K562 (cell line): ENCODE data around the gene PPIL1. TPM values are rescaled to one million over a fixed set of nuclear protein-coding genes. Genes with fewer than 3 reads are reported as not detected.

ENCODE experiments used
- CCAR2 ChIP-seq: fragments of 200-400 bp; formaldehyde crosslinking; IDR thresholded peaks from 2 replicates; pipeline ENCODE4 v1.6.1; 2017; ENCODE audit warnings: mild to moderate bottlenecking, low read depth, low read length
- CEBPG ChIP-seq, 3 experiments: fragments of 200-800 bp in 1 of 3; sonication (Bioruptor generic) in 1 of 3; sonication (generic) in 1 of 3; formaldehyde crosslinking in 1 of 3; IDR thresholded peaks in 2 of 3; conservative IDR thresholded peaks in 1 of 3; 2 replicates each; pipeline versions ENCODE4 v1.6.1 to v1.8.0; 2016 to 2022; ENCODE audit warnings: missing compliant biosample characterization in 2 of 3, missing genetic modification characterization in 2 of 3, mild to moderate bottlenecking in 1 of 3, missing genetic modification reagents in 1 of 3
- KLF13 ChIP-seq: fragments of 450-650 bp; IDR thresholded peaks from 2 replicates; pipeline ENCODE4 v1.6.1; 2016; ENCODE audit warnings: missing genetic modification characterization, low read depth, mild to moderate bottlenecking, missing compliant biosample characterization, moderate library complexity, borderline replicate concordance
- LCOR ChIP-seq: sonication (generic); formaldehyde crosslinking; IDR thresholded peaks from 2 replicates; pipeline ENCODE4 v1.8.0; 2022; ENCODE audit warnings: mild to moderate bottlenecking, missing genetic modification reagents
- MBD2 ChIP-seq: sonication (generic); IDR thresholded peaks from 2 replicates; pipeline ENCODE4 v1.6.1; 2016; ENCODE audit warnings: low read depth, borderline replicate concordance
- NFE2L1 ChIP-seq: fragments of 450-650 bp; IDR thresholded peaks from 2 replicates; pipeline ENCODE4 v1.6.1; 2016; ENCODE audit warnings: missing genetic modification characterization, low read depth, mild to moderate bottlenecking, missing compliant biosample characterization, moderate library complexity, borderline replicate concordance
- NR2C1 ChIP-seq, 2 experiments: fragments of 450-650 bp; IDR thresholded peaks; 2 replicates each; pipeline ENCODE4 v1.6.1; 2017; ENCODE audit warnings: mild to moderate bottlenecking in 2 of 2, antibody characterized with exemption in 1 of 2, inconsistent platforms in 1 of 2, missing compliant biosample characterization in 1 of 2, missing genetic modification characterization in 1 of 2
- OTX1 ChIP-seq: fragments of 450-650 bp; formaldehyde crosslinking; IDR thresholded peaks from 2 replicates; pipeline ENCODE4 v1.4.0; 2022; ENCODE audit warnings: mild to moderate bottlenecking
- POLR2G ChIP-seq: fragments of 200-400 bp; formaldehyde crosslinking; IDR thresholded peaks from 2 replicates; pipeline ENCODE4 v1.6.1; 2017; ENCODE audit warnings: low read depth, mild to moderate bottlenecking, antibody characterized with exemption, low read length, moderate library complexity
- PPARD ChIP-seq: fragments of 250-450 bp; sonication (Bioruptor Pico); IDR thresholded peaks from 2 replicates; pipeline ENCODE4 v1.8.0; 2022; ENCODE audit warnings: inconsistent platforms, mild to moderate bottlenecking, moderate library complexity
- RAD51 ChIP-seq: fragments of 450-650 bp; IDR thresholded peaks from 2 replicates; pipeline ENCODE4 v1.7.1; 2016; ENCODE audit warnings: low read depth, mild to moderate bottlenecking, borderline replicate concordance
- ZBTB17 ChIP-seq: fragments of 450-650 bp; formaldehyde crosslinking; IDR thresholded peaks from 2 replicates; pipeline ENCODE4 v1.4.0; 2020; ENCODE audit warnings: mild to moderate bottlenecking
- ZNF239 ChIP-seq: fragments of 250-450 bp; sonication (Bioruptor Pico); IDR thresholded peaks from 2 replicates; pipeline ENCODE4 v1.4.0; 2020; ENCODE audit warnings: mild to moderate bottlenecking
- ZNF408 ChIP-seq: fragments of 250-450 bp; sonication (Bioruptor Pico); IDR thresholded peaks from 2 replicates; pipeline ENCODE4 v1.4.0; 2020; ENCODE audit warnings: low read depth, mild to moderate bottlenecking, moderate library complexity
- ZNF77 ChIP-seq: fragments of 250-450 bp; sonication (Bioruptor Pico); IDR thresholded peaks from 2 replicates; pipeline ENCODE4 v1.5.0; 2020
- polyA plus RNA-seq, 8 experiments: library from polyadenylated mRNA; depleted of rRNA in 4 of 8; stranded (reverse) in 5 of 8; unstranded in 3 of 8; fragments of >200 nt; fragmentation: Nextera tagmentation in 2 of 8; fragmentation: Illumina TruSeq in 1 of 8; extraction: Ambion mirVana in 2 of 8; extraction: Trizol in 1 of 8; gene quantifications; 2 replicates each; pipeline versions ENCODE4 v1.2.1 to v1.2.3, GENCODE V29; 2011 to 2014; ENCODE audit warnings: inconsistent platforms in 1 of 8, missing spikeins in 1 of 8
- total RNA-seq, 7 experiments: library from RNA; depleted of rRNA in 6 of 7; stranded (reverse); fragments of >200 nt in 6 of 7; fragmentation: Illumina TruSeq in 2 of 7; extraction: Trizol in 2 of 7; gene quantifications; 2 replicates each; pipeline versions ENCODE4 v1.2.1 to v1.2.3, GENCODE V29; 2011 to 2021; ENCODE audit warnings: low replicate concordance in 1 of 7
- TF ChIP-seq, protein P1 (sequence below): fragments of 250-450 bp; sonication (Bioruptor Pico); IDR thresholded peaks from 2 replicates; pipeline ENCODE4 v1.8.0; 2021; ENCODE audit warnings: mild to moderate bottlenecking, moderate library complexity
- TF ChIP-seq, protein P2 (sequence below): fragments of 450-650 bp; IDR thresholded peaks from 2 replicates; pipeline ENCODE4 v1.6.1; 2016; ENCODE audit warnings: antibody characterized with exemption

PPIL1 gene
- total and polyA plus RNA-seq, 9 of the 15 experiments (the other 6 are each of a cell fraction or from before 2014, with no cell fraction given): 65.8 to 205 (median 130) TPM

DNA sequence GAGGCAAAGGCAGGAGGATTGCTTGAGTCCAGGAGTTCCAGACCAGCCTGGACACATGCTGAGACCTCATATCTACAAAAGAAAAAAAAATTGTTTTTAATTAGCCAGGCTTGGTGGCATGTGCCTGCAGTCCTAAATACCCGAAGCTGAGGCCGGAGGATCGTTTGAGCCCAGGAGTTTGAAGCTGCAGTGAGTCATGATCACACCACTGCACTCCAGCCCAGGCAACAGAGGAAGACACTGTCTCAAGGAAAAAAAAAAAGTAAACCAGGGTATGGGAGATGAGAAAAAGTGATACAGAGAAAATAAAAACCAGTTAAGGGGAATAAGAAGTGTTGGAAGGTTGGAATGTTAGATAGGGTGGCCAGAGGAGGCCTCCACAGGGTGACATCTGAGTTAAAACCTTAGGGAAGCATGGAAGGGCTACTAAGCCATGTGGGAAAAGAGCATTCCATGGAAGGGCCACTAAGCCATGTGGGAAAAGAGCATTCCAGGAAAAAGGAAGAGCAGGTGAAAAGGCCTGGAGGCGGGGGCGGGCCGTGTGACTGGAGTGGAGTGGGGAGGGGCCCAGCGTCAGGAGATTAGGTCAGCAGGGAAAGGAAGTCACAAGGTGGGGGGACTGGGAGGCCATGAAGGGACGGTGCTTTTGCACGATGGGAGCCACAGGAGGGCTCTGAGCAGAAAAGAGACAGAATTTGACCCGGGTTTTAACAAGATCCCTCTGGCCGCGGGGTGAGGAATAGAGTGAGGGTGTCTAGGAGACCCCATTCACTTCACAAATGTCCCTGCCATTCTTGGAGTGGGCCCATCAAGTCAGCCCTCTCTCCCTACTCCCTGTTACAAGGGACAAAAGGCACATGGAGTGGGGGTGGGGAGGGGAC is 53.7 kb downstream of the PPIL1 start (continued):
- TF ChIP-seq KLF13 (tag) (no peak), POLR2G (no peak), PPARD (CRISPR knock-in tag) (no peak), RAD51 (peak; percentile 29; the same call in 1 of the 2 replicates), MBD2 (no peak), ZBTB17 (CRISPR knock-in tag) (no peak), NR2C1 (IDR thresholded peaks at IDR 0.05) (no peak; the same call in 1 of the 2 replicates), NR2C1 (tag; IDR thresholded peaks at IDR 0.05) (0 out of 2 replicates have a peak, but pooled peaks have one; percentile 50), CCAR2 (no peak), CEBPG (CRISPR knock-in tag; IDR thresholded peaks at IDR 0.05) (no peak), CEBPG (tag; conservative IDR thresholded peaks at IDR 0.05 in 1 of 2, IDR thresholded peaks at IDR 0.05 in 1 of 2) (no peak), NFE2L1 (tag) (no peak), ZNF408 (CRISPR knock-in tag) (no peak), OTX1 (no peak), ZNF239 (CRISPR knock-in tag) (no peak), ZNF77 (CRISPR knock-in tag) (no peak), LCOR (CRISPR knock-in tag) (no peak; the same call in 1 of the 2 replicates)
- TF ChIP-seq, protein P1, sequence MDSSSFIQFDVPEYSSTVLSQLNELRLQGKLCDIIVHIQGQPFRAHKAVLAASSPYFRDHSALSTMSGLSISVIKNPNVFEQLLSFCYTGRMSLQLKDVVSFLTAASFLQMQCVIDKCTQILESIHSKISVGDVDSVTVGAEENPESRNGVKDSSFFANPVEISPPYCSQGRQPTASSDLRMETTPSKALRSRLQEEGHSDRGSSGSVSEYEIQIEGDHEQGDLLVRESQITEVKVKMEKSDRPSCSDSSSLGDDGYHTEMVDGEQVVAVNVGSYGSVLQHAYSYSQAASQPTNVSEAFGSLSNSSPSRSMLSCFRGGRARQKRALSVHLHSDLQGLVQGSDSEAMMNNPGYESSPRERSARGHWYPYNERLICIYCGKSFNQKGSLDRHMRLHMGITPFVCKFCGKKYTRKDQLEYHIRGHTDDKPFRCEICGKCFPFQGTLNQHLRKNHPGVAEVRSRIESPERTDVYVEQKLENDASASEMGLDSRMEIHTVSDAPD (CRISPR knock-in tag): 0 out of 2 replicates have a peak, but pooled peaks have one; percentile 49
- TF ChIP-seq, protein P2, sequence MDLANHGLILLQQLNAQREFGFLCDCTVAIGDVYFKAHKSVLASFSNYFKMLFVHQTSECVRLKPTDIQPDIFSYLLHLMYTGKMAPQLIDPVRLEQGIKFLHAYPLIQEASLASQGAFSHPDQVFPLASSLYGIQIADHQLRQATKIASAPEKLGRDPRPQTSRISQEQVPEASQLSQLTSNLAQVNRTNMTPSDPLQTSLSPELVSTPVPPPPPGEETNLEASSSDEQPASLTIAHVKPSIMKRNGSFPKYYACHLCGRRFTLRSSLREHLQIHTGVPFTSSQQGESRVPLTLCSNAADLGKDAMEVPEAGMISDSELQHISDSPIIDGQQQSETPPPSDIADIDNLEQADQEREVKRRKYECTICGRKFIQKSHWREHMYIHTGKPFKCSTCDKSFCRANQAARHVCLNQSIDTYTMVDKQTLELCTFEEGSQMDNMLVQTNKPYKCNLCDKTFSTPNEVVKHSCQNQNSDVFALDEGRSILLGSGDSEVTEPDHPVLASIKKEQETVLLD: 0 out of 2 replicates have a peak, but pooled peaks have one; percentile 56
